GM04504 (cell line): ENCODE results near the gene MRTFB.
"Not testable (repeated sequence)": the region's sequence is repeated elsewhere in the genome, so short reads cannot be mapped to it uniquely, and the experiment has no call there.

Experiments
- DNase-seq: peaks from one replicate; pipeline ENCODE4 v3.0.0-alpha.2; 2012; ENCODE audit warnings: low read depth

Gene MRTFB

DNA sequence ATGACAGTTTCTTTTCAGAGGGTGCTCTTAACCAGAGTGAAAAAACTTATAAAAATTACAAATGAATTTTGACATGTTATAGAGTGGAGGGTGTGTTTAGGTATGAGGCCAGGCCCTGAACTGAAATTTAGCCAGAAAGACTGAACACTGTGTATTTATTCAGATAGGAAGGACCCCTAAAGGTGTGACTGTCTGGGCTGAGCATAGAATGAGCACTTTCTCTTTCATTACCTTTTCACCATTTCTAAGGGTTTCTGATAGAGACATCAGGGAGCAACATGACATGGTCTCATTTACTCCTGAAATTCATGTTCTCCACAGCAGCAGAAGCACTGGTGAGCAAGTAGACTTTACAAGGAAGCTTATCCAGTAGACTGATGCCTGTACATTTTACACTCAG, 32.9 kb downstream of the MRTFB start:
- no peak for DNase-seq

DNA sequence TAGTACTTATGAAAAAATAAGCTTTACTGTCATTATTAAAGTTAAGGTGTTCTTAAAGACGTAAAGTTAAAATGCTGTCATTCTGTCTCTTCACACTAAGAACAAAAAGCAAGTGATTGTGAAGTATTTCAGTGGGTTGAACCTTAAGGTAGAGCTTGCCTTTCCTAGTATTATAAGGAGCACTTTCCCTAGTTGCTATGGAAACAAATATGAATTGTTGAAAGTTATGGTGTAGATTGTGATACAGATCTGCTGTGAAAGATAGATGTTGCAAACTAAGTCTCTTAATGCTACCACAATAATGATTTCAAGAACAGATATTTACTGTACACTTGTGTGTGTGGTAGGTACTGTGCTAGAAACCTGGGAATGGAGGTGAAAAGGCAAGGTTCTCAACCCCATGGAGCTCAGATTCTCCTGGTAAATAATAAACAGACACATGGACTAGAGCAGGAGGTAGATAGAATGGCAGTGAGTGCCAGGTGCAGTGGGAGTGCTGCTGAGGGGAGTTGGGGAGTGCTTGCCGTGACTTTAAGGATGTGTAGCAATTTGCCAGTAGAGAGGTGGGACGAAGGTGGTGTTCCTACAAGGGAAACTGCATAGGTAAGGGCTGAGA, 34.7 kb downstream of the MRTFB start:
- DNase-seq: no peak

DNA sequence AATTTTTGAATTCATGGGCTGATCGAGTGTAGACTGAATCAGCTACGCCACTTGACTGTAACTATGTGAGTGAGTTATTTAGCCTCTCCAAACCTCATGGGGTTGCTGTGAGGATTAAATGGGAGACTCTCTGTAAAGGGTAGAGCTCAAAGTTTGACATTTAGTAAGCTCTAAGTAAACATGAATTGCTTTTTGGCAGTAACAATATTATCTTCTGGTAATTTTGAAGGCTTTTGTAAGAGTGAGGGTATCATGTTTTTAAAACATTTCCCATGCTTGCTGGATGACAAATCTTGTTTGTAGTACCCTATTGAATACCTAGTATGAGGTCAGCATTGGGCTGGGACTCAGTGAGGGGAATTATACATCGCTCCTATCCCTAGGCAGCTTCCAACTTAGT, 35.3 kb downstream of the MRTFB start:
- DNase-seq: no peak

DNA sequence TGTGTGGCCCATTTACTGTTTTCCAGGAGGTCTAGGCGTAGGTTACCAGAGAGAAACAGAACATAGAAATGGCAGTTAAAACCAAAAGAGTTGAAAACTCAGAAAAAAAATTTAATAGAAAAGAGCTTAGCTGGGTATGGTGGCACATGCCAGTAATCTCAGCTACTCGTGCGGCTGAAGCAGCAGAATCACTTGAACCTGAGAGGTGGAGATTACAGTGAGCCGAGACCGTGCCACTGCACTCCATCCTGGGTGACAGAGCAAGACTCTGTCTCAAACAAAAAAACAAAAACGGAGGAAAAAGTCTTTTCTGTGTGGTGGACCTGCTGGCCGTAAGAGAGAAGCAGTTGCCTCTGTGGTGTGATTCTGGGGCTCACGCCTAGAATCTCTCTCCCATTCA, 35.8 kb downstream of the MRTFB start:
- DNase-seq: no peak

DNA sequence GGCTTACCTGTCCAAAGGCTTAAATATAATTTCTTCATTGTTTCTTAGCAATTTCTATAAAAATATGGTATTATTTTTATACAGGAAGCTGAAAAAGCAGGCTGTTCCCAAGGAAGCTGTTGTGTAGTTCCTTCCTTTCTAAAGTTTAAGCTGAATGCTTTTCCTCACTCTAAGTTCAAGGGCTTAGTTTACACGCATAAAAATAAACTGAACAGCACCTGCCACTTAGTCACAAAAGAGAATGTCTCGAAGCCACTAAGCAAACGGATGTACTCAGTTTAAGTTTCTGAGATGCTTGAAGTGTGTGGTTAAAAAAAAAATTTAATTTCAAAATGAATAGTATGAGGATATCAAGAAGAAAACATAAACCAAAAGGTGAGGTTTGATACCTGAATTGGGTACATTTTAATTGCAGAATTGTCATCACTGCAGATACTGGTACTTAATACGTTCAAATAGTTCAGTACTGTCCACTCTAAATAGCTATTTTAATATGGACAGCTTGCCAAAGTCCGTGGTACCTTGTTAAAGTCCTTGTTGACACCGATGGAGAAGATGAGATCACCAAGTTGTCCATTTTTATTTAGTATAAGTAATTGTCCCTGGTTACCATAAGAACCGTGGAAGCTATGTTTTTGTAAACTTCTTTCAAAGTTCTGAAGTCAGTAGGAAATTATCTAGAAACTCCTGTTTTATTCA, 38.1 kb downstream of the MRTFB start:
- DNase-seq: no peak

DNA sequence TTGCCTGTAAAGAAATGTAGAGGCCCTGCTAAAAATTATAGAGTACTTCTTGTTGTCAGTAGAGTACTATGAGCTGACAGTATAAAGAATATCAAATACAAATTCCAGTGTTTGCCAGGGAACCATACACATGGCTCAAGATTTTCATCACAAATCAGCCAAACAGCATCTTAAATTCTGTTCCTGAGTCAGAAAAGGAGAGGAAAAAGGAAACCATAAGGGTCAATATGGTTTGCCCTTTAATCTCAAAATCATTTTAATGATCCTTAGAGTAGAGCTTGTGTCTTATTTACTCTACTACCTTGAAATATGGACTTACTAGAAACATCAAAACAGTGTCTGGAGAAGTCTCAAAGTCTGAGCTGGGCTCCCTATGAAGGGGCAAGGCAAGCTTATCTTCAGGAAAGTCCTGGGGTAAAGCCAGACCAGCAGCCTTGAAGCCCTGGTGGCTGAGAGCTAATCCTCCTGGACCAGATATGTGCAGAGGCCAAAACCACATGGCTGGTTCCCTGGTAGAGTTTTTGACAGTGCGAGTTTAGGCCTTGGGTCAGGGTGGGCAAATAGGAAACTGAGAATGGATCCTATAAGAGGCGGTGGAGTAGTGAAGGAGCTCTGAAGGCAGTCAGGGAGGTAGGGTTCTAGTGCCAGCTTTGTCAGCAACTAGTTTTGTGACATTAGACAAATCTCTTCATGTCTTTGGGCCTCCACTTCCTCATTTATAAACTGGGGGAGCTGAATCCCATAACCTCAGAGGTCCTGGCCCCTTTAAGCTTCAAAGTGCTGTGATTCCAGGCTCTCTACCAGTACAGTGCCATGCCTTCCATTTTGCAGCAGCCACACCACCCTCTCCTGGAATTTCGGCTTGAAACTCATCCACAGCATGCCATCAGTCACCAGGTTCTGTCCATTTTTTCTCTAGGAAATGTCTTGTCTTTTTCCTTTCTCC, 38.9 kb downstream of the MRTFB start:
- DNase-seq: no peak

DNA sequence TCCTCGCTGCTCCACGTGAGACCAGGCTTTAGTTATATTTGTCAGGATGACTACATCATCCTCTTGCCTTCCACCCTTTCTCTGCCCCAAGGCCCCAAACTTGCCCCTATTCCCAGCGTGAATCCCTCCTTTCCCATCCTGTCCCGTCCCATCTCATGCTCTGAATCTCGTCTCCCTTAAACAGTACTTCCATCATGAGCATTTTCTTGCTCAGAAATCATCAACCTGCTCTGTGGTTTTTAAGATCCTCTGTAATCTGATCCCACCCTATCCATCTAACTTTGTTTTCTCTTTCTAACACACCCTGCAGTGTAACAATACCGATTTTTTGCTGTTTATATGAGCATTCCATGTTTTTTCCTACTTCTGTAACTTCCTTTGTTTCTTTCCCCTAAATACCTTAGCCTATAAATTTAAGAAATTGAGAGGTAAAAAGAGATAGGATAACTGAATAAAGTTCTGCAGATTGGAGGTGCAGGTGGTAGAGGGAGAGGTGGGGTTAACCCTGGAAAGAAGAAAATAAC, 39.7 kb downstream of the MRTFB start:
- no peak for DNase-seq

DNA sequence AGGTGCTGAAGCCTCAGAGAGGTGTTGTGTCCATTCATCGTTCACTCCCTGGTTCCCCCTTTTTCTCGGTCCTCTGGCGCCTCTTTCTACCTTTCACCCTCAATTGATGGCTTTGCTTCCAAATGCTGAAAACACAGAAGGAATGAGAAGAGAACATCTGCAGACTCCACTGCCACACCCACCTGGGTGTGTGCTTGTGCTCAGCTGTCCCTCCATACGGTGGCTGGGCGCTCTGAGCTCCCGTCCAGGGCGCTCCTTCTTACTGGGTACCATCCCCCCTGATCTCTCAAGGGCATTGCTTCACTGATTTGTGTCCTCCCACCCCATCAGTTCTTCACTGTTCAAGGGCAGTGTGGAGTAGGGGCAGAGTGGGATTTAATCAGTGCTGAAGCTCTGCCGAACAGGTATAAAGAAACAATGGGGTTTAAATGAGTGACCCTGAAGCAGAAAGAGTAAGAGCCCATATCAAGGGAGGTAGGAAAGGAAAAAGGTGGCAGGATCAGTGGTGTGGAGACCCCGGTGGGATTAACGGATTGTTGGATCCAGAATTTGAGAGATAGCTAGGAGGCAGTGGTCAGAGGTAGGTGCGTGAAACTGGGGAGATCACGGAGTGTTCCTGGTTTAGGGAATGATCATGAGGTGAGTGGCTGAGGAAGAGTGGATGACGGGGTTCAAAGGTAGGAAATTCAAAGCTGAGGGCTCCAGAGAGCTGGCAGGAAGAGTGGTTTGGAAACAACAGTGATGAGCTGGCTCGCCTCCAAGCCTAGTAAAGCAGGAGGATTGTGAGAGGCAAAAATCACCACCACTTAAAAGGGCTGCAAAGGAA, 40.8 kb downstream of the MRTFB start:
- DNase-seq: no peak

DNA sequence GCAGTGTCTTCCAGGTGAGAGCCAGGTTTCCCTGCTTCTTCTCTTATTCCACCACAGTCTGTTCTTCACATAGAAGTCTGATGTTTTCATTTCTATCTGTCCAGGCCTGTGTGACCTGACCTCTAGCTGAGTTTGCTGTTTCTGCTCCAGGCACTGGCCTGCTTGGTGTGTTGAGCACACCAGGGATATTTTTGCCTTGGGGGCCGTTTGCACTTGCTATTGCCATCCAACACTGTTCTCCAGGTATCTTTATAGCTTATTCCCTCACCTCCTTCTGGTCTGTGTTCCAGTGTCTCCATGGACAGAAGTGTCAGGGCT, 41.4 kb downstream of the MRTFB start:
- no peak for DNase-seq

DNA sequence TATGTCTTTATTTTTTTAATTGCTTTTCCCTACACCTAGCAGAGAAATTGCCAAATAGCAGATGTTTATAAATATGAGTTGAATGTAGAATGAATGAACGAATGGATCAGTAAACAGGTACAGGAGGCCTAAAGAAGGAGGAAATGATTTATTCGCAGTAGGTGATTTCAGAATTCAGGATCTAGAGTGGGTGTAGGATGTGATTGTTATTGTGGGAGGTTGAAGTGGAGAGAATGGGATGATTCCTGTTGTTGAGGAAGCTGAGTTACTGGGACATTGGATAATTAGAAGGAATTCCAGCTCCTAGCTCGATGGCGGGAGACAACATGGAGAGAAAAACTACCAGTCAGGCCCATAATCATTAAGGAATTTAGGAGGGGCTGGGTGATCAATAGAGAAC, 42.2 kb downstream of the MRTFB start:
- no peak for DNase-seq

DNA sequence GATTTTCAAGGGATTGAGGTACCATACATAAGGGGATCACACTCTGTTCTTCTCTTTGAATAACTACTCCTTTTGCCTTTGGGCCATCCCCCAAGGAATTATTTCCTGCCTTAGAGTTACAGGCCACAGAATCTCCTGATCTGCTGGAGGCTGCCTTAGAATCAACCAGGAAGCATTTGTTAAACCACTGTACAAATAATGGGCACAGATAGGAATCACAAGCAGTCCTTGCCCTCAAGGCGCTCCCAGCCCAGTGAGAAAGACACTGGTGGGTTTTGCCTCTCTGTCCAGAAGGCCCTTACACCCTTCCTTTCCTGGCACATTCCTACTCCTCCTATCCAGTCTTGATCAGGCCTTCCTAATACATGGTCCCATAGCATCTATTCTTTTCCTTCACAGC, 45.9 kb downstream of the MRTFB start:
- DNase-seq: no peak

DNA sequence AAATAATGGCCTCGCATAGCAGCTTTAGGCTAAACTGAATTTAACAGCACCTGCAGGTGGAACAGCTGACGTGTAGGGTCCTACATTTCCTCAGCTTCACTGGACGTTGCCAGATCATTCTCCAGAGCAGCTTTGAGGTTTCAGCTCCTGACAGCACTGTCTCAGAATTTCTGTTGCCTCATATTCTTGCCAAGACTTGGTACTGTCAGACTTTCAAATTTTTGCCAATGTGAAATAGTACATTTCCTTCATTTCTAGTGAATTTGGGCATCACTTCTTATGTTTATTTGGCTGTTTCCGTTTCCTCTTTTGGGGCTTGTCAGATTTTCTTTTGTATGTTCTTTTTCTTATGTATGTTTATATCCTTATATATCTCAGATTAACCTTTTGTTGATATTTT, 48.7 kb downstream of the MRTFB start:
- no peak for DNase-seq

DNA sequence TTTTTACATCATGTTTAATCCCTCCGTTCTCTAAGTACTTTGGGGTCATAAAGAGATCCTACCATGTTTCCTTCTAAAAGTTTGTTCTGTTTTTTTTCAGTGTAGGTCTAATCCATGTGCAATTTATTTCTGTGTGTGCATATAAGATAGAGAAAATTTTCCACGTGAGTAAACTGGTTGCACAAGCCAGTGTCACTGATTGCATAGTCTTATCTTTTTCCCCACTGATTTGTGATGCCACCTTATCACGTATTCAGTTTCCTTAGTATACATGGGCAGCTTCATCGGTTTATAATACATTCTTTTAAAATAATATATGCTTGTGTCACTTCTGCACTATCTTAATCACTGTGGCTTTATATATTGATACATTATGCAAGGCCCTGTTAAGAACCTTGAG, 49.2 kb downstream of the MRTFB start:
- DNase-seq: no peak

DNA sequence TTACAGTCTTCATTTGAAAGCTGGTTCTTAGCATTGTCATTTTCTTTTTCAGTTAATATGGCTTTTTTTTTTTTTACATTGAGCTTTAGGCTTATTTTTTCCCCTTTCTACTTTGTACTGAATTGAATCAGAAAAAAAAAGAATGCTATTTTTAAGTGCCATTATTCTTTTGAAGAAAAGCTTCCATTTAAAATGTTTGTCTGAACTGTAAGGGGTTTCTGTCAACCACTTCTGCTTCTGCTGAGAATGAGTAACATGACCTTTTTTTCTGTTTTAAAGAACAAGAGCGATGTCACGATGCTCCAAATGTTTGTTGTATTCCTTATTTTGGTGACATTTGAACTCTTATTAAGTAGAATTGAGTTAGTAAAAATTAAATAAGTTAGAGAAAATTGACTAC, 50.0 kb downstream of the MRTFB start:
- no peak for DNase-seq

DNA sequence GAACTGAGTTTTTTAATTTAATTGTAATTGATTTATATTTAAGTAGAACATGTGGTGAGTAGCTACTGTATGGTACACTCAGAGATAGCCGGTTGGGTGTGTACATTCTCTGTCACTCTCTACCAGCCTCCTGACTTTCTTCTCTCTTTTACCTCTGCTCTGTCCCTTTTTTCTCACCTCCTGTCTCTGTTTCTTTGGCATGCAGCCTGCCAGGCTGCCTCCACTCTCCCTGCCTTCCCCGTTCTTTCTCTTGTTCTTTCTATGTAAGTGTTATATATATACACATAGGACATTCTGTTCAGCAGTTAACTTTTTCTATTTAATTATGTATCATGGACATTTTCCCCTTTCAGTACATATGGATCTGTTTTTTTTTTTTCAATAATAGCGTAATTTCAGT, 50.8 kb downstream of the MRTFB start:
- no peak for DNase-seq

DNA sequence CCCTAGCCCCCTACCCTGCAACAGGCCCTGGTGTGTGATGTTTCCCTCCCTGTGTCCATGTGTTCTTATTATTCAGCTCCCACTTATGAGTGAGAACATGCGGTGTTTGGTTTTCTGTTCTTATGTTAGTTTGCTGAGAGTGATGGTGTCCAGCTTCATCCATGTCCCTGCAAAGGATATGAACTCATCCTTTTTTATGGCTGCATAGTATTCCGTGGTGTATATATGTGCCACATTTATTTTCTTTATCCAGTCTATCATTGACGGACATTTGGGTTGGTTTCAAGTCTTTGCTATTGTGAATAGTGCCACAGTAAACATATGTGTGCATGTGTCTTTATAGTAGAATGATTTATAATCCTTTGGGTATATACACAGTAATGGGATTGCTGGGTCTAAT, 51.3 kb downstream of the MRTFB start:
- not testable (repeated sequence) for DNase-seq

DNA sequence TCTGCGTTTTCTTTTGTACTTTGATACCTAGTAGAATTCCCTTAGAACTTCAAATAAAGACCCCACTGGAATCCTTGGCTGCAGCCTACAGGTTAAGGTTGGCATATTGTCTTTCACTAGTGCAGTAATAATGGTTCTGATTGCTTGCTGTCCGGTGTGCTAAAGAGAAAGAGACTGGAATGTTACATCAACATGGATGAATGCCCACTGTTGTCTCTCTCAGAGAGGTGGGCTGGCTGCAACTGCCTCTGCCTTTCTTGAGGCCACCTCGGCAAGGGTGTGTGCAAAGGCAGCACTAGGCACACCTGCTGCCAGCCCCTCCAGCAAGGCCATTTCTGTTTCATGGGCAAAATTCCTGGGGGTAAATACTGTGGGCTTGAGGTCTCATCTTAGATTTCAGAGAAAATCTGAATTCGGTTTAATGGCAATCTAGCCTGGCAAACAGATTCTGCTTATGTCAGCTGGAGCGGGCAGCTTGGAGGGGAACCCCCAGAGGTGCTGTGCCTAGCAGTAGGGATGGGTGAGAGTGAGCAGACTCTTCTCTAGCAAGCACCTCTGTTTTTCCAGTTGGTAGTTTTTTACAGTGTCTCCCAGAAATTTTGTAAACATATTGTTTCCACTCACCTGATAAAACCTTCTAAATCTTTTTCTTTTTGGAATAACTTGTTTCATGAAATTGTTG, 54.0 kb downstream of the MRTFB start:
- no peak for DNase-seq

DNA sequence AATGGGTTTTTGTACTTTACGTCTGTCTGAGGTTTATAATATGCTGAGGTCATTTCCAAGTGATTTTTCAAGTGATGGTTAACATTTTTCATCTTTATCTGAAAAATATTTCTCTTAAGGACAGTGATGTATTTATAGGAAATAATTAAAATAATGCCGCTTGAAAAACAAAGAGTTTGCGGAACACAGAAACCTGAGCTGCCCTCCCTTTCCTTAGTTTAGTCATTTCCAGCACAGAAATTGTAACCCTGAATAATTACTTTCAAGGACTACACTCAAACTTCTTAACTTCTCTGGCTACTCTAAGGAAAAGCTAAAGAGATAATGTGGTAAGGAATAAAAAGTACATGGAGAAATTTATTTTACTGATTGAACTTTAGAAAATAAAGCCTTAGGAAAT, 54.6 kb downstream of the MRTFB start:
- DNase-seq: no peak

DNA sequence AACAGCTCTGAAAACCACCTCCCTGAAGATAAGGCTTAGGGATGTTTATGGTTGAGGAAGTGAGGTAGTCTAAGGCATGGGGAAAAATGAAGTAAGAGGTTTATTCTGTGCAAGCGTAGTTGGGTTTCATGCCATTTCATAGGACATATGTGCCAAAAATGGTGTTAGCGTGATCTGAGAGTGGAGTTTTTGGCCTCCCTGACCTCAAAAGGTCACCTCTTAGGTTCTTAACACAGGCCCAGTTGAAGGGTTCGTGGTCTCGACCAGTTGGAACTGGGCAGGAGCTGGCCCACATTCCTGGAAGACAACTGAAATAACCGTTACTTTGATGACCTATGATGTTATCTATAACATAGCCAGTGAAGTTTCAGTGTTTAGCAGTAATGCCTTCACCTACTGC, 57.0 kb downstream of the MRTFB start:
- DNase-seq: no peak

DNA sequence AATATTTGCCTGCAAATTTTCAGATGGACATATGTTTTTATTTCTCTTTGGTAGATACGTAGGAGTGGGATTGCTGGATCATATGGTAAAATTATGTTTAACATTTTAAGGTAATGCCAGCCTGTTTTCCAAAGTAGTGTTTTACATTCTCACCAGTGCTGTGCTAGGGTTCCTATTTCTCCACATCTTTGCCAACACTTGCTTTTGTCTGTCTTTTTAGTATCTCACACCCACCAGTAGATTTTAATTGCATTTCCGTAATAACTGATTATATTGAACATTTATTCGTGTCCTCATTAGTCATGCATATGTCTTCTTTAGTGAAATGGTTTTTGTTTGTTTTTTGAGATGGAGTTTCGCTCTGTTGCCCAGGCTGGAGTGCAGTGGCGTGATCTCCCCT, 58.4 kb downstream of the MRTFB start:
- DNase-seq: no peak
